Vagina (tissue), 2 donors: ENCODE measurements around the gene CCDC88C.

Experiments
- POLR2A ChIP-seq, 2 donors: fragments of 450-650 bp; IDR thresholded peaks; one replicate each; pipeline ENCODE4 v1.6.1; 2017; ENCODE audit warnings: antibody characterized with exemption in 2 of 2, mild to moderate bottlenecking in 2 of 2, moderate library complexity in 2 of 2
- POLR2AphosphoS5 ChIP-seq, 2 donors: sonication (generic); formaldehyde crosslinking; IDR thresholded peaks; one replicate each; pipeline ENCODE4 v1.9.0; 2017; ENCODE audit warnings: antibody characterized with exemption in 2 of 2, mild to moderate bottlenecking in 2 of 2, low read depth in 1 of 2; ENCODE audit not compliant: insufficient read depth in 1 of 2
- TF ChIP-seq, protein P1 (sequence below), 3 experiments: fragments of 450-650 bp in 2 of 3; fragments of 200-600 bp in 1 of 3; sonication (generic) in 1 of 3; IDR thresholded peaks; one replicate each; pipeline ENCODE4 v1.5.1; 2017 to 2019; ENCODE audit warnings: antibody characterized with exemption in 3 of 3, mild to moderate bottlenecking in 2 of 3, moderate library complexity in 2 of 3

DNA sequence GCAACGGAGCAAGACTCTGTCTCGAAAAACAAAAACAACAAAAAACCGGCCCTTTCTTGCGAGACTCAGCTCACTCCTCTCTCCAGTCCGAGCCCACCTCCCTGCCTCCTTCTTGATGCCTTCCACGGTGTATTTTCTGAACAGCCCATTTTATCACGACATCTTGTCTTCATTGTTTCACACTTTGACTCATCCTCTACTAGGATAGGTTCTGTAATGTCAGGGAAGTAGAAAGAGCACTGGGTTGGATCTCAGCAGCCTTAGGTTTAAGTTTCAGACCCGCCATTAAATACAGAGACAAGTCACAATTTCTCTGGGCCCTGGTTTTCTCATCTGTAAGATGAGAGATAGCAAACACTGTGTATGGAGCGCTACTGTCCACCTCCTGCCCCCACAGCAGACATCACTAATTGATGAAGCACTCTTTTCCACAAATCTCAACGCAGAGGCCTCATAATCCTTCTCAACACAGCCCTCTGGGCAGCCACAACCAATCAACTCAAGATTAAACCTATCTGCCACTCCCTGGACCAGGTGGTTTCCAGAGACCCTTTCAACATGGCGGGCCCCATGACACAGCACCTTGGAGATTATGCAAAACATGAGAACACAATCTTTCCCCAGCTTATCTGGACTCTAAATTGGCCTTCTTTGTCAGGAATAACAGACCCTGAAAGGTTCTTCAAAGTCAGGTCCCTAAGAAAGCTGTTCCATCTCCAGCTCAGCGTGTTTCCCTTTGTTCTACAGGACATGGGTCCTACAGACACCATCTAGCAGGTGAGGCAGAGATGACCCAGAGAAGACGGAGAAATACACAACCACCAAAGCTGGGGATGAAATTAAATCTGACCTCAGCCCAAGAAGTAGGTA, 35.6 kb downstream of the CCDC88C start:
- TF ChIP-seq POLR2AphosphoS5 (IDR thresholded peaks at IDR 0.05; ENCODE audit: insufficient read depth in 1 of 2, low read depth in 1 of 2), result no peak
- TF ChIP-seq, protein P1, sequence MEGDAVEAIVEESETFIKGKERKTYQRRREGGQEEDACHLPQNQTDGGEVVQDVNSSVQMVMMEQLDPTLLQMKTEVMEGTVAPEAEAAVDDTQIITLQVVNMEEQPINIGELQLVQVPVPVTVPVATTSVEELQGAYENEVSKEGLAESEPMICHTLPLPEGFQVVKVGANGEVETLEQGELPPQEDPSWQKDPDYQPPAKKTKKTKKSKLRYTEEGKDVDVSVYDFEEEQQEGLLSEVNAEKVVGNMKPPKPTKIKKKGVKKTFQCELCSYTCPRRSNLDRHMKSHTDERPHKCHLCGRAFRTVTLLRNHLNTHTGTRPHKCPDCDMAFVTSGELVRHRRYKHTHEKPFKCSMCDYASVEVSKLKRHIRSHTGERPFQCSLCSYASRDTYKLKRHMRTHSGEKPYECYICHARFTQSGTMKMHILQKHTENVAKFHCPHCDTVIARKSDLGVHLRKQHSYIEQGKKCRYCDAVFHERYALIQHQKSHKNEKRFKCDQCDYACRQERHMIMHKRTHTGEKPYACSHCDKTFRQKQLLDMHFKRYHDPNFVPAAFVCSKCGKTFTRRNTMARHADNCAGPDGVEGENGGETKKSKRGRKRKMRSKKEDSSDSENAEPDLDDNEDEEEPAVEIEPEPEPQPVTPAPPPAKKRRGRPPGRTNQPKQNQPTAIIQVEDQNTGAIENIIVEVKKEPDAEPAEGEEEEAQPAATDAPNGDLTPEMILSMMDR (IDR thresholded peaks at IDR 0.05), result no peak
- TF ChIP-seq POLR2A (IDR thresholded peaks at IDR 0.05), result no peak
